G401 (cell line): ENCODE measurements around the gene XYLT2. TPM values are rescaled to one million over a fixed set of nuclear protein-coding genes. Genes with fewer than 3 reads are reported as not detected.

Experiments
- DNase-seq: peaks from one replicate; pipeline ENCODE4 v3.0.0-alpha.2; 2015; ENCODE audit warnings: low spot score
- in situ Hi-C: cut with HindIII; loops from 2 replicates; pipeline ENCODE4 v1.10.0; 2016; ENCODE audit warnings: low sequenced_read_pairs, mixed read lengths
- total RNA-seq: library from RNA; depleted of rRNA; stranded (reverse); fragments of >200 nt; shearing (Covaris generic); gene quantifications from 2 replicates; pipeline ENCODE4 v1.2.3, GENCODE V29; 2014

Gene XYLT2
- total RNA-seq, 1 experiment from 2014 or later = 33.5 TPM

DNA sequence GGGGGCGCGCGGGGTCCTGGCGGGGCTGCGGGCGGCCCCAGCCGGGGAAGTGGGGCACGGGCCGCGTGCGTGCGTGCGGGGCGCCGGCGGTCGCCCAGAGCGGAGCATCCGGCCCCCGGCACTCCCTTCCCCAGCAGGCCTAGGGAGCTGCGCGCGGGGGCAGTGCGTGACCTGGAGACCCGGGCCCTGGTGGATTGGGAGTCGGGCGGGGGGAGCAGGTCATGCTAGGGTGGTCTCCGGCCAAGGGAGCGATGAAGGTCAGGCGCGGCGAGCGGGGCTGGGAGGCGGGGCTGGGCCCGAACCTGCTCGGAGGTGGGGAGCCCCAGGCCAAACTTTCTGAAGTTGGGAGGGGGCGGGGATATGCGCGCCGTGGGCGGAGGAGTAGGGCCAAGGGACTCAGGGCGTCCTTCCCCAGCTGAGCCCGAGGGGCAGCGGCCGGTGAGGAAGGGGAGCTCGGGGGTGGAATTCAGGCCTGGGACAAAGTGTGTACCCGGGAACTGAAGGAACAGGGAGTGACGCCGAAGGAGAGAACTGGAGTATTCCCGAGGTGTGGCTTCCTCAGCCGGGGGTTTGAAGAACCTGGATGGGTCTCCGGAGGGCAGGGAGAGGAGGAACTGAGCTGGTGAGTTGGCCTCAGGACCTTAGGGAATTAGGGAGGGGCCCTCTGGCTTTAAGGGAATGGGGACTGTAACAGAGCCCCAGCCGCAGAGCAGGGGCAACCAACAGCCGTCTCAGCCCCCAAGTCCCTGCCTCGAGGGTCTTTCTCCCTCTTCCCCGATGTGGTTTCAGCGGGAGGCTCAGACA, 589 bp downstream of the XYLT2 start:
- in situ Hi-C loops = no loop called here
- peak; percentile 25 for DNase-seq

GRCh38 chr17:50347117-50347893, 1.4 kb downstream of the XYLT2 start:
- peak; percentile 11 for DNase-seq
- in situ Hi-C loops = no loop called here

GRCh38 chr17:50347894-50348291, 2.0 kb downstream of the XYLT2 start:
- in situ Hi-C loops = no loop called here
- no peak for DNase-seq

GRCh38 chr17:50348522-50349242, 2.8 kb downstream of the XYLT2 start:
- no peak for DNase-seq
- in situ Hi-C loops = no loop called here

- in situ Hi-C loops = no loop called here
- DNase-seq = no peak
Observed at GRCh38 chr17:50349243-50349600, 3.3 kb downstream of the XYLT2 start.

DNA sequence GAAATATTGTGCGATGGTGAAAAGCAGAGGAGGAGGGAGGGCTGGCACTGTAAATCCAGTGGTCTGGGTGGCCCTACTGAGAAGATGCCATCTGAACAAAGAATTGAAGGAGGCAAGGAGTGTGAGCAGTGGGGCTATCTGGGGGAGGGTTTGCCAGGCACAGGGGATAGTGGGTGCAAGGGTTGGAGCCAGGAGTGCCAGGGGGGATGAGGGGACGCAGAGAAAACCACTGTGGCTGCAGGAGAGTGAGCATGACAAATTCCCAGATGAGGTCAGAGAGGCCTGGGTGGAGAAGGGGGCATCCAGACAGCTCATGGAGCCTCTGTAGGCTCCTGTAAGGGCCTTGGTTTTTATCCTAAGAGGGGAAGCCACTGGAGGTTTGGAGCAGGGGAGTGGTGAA, 4.8 kb downstream of the XYLT2 start:
- DNase-seq = no peak
- in situ Hi-C loops = no loop called here

DNA sequence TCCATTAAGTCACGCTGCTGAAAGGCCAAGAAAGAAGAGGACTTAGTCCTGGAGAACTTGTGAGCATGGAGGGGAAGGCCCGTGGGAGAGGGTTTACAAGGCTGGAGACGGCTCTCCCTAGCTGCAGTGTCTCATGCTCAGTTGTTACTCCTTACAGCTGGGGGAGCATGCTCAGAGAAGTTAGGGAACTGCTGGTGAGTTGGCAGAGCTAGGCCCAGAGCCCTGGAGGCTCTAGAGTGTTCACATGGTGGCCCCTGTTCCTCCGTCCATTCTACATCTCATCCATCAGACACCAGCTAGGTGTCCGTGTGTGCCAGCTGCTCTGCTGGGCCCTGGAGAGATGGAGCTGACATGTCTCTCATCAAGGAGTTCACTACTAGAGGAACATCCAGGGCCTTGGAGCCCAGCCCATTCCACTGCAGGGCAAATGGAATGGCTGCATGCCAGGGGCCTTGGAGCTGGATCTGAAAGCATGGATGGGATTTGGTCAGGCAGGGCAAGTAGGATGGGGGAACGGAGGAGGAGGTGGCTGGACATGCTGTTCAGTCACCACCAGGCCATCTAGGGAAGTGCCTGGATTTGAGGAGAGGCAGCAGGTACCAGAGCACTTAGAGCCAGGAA, 6.3 kb downstream of the XYLT2 start:
- in situ Hi-C loops = no loop called here
- peak; percentile 33 for DNase-seq

GRCh38 chr17:50352693-50353599, 7.0 kb downstream of the XYLT2 start:
- in situ Hi-C loops = no loop called here
- DNase-seq = no peak

DNA sequence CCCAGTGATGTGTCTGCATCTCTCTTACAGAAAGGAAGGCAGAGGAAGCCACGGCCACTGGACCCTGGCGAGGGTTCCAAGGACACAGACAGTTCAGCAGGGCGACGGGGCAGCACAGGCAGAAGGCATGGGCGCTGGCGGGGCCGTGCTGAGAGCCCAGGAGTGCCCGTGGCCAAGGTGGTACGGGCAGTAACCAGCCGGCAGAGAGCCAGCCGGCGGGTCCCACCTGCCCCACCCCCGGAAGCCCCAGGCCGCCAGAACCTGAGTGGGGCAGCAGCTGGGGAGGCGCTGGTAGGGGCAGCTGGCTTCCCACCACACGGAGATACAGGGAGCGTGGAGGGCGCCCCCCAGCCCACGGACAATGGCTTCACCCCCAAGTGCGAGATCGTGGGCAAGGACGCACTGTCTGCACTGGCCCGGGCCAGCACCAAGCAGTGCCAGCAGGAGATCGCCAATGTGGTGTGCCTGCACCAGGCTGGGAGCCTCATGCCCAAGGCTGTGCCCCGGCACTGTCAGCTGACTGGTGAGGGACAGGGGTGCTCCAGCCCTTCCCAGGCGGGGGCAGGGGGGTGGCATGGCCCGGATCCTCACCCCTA, 7.8 kb downstream of the XYLT2 start:
- DNase-seq = no peak
- in situ Hi-C loops = no loop called here

DNA sequence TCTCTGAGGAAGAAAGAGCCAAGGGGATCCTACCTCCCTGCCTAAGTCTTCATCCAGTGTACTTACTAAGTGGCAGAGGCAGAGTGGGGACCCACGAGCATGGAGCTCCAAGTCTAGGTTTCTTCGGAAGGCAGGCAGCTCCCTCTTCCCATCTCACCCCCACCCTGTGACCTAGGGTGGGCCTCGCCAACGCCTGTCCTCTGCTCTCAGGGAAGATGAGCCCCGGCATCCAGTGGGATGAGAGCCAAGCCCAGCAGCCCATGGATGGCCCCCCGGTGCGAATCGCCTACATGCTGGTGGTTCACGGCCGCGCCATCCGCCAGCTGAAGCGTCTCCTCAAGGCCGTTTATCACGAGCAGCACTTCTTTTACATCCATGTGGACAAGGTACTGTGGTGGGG, 8.3 kb downstream of the XYLT2 start:
- no peak for DNase-seq
- in situ Hi-C loops = no loop called here

DNA sequence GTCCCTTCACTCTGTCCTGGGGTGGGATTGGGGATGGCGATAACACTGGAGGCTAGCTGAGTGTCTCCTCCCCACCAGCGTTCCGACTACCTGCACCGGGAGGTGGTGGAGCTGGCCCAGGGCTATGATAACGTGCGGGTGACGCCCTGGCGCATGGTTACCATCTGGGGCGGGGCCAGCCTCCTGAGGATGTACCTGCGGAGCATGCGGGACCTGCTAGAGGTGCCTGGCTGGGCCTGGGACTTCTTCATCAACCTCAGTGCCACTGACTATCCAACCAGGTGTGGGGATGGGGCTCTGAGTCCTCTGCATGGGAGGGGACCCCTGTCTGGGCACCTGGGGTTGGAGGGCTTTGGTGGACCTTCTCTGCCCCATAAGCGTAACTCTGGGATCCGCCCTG, 8.8 kb downstream of the XYLT2 start:
- DNase-seq = no peak
- in situ Hi-C loops = no loop called here

DNA sequence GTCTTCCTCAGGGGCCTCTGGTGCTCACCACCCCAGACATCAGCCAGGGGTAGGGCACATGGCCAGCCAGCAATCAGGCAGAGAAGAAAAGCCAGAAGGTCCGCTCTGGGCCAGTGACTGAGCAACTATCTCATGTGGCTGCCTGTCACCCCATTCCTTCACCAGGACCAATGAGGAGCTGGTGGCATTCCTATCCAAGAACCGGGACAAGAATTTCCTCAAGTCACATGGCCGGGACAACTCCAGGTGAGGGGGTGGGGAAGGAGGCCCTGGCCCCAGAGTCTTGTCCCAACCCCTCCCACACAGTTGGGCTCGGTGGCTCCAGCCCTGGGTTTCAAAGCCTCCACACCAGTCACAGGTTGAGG, 9.4 kb downstream of the XYLT2 start:
- no peak for DNase-seq
- in situ Hi-C loops = no loop called here

DNA sequence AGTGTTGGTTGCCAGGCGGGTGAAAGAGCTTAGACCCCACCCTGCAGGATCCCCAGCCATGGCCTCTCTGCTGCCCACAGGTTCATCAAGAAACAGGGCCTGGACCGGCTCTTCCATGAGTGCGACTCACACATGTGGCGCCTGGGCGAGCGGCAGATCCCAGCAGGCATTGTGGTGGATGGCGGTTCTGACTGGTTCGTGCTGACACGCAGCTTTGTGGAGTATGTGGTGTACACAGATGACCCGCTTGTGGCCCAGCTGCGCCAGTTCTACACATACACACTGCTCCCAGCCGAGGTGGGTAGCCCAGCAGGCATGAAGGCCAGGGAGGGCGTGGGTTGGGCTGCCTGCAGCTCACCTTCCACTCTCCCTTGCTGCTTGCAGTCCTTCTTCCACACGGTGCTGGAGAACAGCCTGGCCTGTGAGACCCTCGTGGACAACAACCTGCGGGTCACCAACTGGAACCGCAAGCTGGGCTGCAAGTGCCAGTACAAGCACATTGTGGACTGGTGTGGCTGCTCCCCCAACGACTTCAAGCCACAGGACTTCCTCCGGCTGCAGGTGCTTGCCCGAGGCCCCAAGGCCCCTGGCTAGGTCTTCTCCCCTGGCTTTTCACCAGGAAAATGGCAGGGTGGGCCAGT, 9.9 kb downstream of the XYLT2 start:
- DNase-seq = no peak
- in situ Hi-C loops = no loop called here

- DNase-seq = no peak
- in situ Hi-C loops = no loop called here
Observed at GRCh38 chr17:50356418-50356817, 10.5 kb downstream of the XYLT2 start.

GRCh38 chr17:50356892-50357510, 11.1 kb downstream of the XYLT2 start:
- in situ Hi-C loops = no loop called here
- DNase-seq = no peak

DNA sequence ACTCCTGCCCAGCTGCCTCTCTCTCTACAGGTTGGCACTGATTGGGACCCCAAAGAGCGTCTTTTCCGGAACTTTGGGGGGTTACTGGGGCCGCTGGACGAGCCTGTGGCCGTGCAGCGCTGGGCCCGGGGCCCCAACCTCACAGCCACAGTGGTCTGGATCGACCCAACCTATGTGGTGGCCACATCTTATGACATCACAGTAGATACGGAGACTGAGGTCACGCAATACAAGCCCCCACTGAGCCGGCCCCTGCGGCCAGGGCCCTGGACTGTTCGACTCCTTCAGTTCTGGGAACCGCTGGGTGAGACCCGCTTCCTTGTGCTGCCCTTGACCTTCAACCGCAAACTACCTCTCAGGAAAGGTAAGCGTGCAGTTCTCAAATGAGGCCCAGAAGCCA, 12.3 kb downstream of the XYLT2 start:
- in situ Hi-C loops = no loop called here
- DNase-seq = no peak

GRCh38 chr17:50359005-50359699, 13.2 kb downstream of the XYLT2 start:
- in situ Hi-C loops = no loop called here
- DNase-seq = no peak
